Vagina (tissue), 2 donors: ENCODE results near the gene CHMP1A. TPM values are rescaled to one million over a fixed set of nuclear protein-coding genes. Genes with fewer than 3 reads are reported as not detected.

ENCODE experiments used
- DNase-seq, 2 donors: peaks; one replicate each; pipeline ENCODE4 v3.0.0-alpha.2; 2017; ENCODE audit errors: extremely low spot score in 2 of 2
- H3K27ac ChIP-seq: fragments of 200-600 bp; sonication (generic); one replicate; pipeline ENCODE4 v1.5.1; 2019
- H3K27me3 ChIP-seq: fragments of 200-600 bp; sonication (generic); one replicate; pipeline ENCODE4 v1.5.1; 2019
- H3K36me3 ChIP-seq, 2 donors: fragments of 200-600 bp; sonication (generic); one replicate each; pipeline ENCODE4 v1.5.1; 2017 to 2019
- H3K4me1 ChIP-seq: fragments of 200-600 bp; sonication (generic); one replicate; pipeline ENCODE4 v1.5.1; 2019
- H3K4me3 ChIP-seq, 2 donors: fragments of 200-600 bp; sonication (generic); 1 replicate in 1 of 2; 2 replicates in 1 of 2; pipeline ENCODE4 v1.5.1; 2016 to 2019
- H3K9me3 ChIP-seq: fragments of 200-600 bp; sonication (generic); one replicate; pipeline ENCODE4 v1.5.1; 2019
- POLR2A ChIP-seq, 2 donors: fragments of 450-650 bp; IDR thresholded peaks; one replicate each; pipeline ENCODE4 v1.6.1; 2017; ENCODE audit warnings: antibody characterized with exemption in 2 of 2, mild to moderate bottlenecking in 2 of 2, moderate library complexity in 2 of 2
- POLR2AphosphoS5 ChIP-seq, 2 donors: sonication (generic); formaldehyde crosslinking; IDR thresholded peaks; one replicate each; pipeline ENCODE4 v1.9.0; 2017; ENCODE audit warnings: antibody characterized with exemption in 2 of 2, mild to moderate bottlenecking in 2 of 2, low read depth in 1 of 2; ENCODE audit not compliant: insufficient read depth in 1 of 2
- intact Hi-C: fragments of 100-400 bp; cut with DNase I; formaldehyde crosslinking; loops from one replicate; pipeline ENCODE4 v1.15.1; 2023
- total RNA-seq: library from RNA; depleted of rRNA; stranded (reverse); fragments of >200 nt; gene quantifications from one replicate; pipeline ENCODE4 v1.2.3, GENCODE V29; 2016
- TF ChIP-seq, protein P1 (sequence below), 3 experiments: fragments of 450-650 bp in 2 of 3; fragments of 200-600 bp in 1 of 3; sonication (generic) in 1 of 3; IDR thresholded peaks; one replicate each; pipeline ENCODE4 v1.5.1; 2017 to 2019; ENCODE audit warnings: antibody characterized with exemption in 3 of 3, mild to moderate bottlenecking in 2 of 3, moderate library complexity in 2 of 3

Gene CHMP1A
- total RNA-seq, 1 donor from 2014 or later: 117 TPM

DNA sequence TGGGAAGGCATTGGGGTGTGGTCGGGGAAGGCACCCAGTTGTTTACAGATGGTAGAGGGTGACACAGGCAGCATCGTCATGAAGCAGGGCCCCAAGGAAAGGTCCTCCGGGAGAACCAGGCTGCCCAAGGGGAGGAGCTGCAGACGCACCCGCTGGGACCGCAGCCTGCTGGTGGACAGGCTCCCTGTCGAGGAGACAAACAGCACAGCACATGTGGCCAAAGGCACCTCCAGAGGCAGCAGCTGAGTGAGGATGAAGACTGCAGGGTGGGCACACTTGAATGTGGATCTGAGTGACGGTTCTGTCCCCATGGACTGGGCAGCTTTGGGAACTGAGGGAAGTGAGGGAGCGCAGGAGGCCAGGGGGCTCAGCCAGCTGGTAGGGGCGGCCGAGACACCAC is 12.4 kb downstream of the CHMP1A start:
- Histone ChIP-seq H3K4me3 (no peak overlapping the region), H3K9me3 (no peaks in the 10 kb centered on the region), H3K4me1 (peaks cover 11% of the 10 kb centered on the region), H3K36me3 (peaks cover 0 to 31% of the 10 kb centered on the region in 2 donors), H3K27ac (no peak overlapping the region), H3K27me3 (no peaks in the 10 kb centered on the region)
- TF ChIP-seq POLR2A (IDR thresholded peaks at IDR 0.05): no peak
- TF ChIP-seq POLR2AphosphoS5 (IDR thresholded peaks at IDR 0.05; ENCODE audit: insufficient read depth in 1 of 2, low read depth in 1 of 2): no peak
- TF ChIP-seq, protein P1, sequence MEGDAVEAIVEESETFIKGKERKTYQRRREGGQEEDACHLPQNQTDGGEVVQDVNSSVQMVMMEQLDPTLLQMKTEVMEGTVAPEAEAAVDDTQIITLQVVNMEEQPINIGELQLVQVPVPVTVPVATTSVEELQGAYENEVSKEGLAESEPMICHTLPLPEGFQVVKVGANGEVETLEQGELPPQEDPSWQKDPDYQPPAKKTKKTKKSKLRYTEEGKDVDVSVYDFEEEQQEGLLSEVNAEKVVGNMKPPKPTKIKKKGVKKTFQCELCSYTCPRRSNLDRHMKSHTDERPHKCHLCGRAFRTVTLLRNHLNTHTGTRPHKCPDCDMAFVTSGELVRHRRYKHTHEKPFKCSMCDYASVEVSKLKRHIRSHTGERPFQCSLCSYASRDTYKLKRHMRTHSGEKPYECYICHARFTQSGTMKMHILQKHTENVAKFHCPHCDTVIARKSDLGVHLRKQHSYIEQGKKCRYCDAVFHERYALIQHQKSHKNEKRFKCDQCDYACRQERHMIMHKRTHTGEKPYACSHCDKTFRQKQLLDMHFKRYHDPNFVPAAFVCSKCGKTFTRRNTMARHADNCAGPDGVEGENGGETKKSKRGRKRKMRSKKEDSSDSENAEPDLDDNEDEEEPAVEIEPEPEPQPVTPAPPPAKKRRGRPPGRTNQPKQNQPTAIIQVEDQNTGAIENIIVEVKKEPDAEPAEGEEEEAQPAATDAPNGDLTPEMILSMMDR (IDR thresholded peaks at IDR 0.05): no peak
- DNase-seq: no peak
- intact Hi-C loops: no loop called here

DNA sequence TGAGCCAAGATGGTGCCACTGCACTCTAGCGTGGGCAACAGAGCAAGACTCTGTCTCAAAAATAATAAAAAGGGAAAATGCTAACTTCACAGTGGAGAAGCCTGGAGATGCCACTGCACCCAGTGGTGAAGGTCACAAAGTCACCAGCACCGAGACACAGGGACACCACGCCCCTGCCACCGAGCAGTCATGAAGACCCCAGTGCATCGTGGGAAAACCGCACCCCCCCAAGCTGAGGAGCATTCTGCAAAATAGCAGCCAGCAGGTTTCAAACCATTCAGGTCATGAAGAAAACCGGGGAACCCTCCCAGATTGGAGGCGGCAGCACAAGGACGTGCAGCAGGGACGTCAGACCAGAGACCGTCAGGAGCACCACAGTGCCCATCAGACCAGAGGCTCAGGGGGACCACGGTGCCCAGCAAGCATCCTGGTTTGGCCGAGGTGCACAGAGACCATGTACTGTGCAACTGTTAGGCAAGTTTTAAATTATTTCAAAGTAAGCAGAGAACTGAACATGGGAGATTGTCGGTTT is 13.7 kb downstream of the CHMP1A start:
- intact Hi-C loops: no loop called here
- H3K4me3 ChIP-seq: no peak overlapping the region
- H3K4me1 ChIP-seq: peaks cover 12% of the 10 kb centered on the region
- peaks cover 0 to 31% of the 10 kb centered on the region in 2 donors for H3K36me3 ChIP-seq
- TF ChIP-seq, protein P1 (IDR thresholded peaks at IDR 0.05): no peak
- TF ChIP-seq POLR2AphosphoS5 (IDR thresholded peaks at IDR 0.05; ENCODE audit: insufficient read depth in 1 of 2, low read depth in 1 of 2): no peak
- no peak for TF ChIP-seq POLR2A (IDR thresholded peaks at IDR 0.05)
- no peak overlapping the region for H3K27ac ChIP-seq
- H3K27me3 ChIP-seq: no peaks in the 10 kb centered on the region
- no peak for DNase-seq
- no peaks in the 10 kb centered on the region for H3K9me3 ChIP-seq

DNA sequence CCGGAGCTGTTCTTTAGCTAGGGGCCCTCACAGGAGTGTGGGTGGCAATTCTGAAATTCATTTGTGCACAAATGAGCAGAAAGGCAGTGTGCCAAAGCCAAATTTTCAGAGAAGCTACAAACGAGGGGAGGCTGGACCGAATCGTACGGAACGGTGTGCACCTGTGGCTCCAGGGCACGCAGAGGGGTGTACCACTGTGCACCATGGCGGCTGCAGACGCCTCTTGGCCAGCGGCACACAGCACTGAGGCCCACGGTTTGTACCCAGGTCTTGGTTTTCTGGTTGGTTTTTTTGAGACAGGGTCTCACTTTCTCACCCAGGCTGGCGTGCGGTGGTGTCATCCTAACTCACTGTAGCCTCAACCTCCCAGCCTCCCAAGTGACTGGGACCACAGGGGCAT is 14.9 kb downstream of the CHMP1A start:
- DNase-seq: no peak
- Histone ChIP-seq H3K4me3 (no peak overlapping the region), H3K36me3 (peaks cover 0 to 31% of the 10 kb centered on the region in 2 donors), H3K9me3 (no peaks in the 10 kb centered on the region), H3K27ac (no peak overlapping the region), H3K4me1 (peaks cover 12% of the 10 kb centered on the region), H3K27me3 (no peaks in the 10 kb centered on the region)
- TF ChIP-seq POLR2A (IDR thresholded peaks at IDR 0.05) (no peak), POLR2AphosphoS5 (IDR thresholded peaks at IDR 0.05; ENCODE audit: insufficient read depth in 1 of 2, low read depth in 1 of 2) (no peak)
- TF ChIP-seq, protein P1 (IDR thresholded peaks at IDR 0.05): no peak
- intact Hi-C loops: no loop called here

DNA sequence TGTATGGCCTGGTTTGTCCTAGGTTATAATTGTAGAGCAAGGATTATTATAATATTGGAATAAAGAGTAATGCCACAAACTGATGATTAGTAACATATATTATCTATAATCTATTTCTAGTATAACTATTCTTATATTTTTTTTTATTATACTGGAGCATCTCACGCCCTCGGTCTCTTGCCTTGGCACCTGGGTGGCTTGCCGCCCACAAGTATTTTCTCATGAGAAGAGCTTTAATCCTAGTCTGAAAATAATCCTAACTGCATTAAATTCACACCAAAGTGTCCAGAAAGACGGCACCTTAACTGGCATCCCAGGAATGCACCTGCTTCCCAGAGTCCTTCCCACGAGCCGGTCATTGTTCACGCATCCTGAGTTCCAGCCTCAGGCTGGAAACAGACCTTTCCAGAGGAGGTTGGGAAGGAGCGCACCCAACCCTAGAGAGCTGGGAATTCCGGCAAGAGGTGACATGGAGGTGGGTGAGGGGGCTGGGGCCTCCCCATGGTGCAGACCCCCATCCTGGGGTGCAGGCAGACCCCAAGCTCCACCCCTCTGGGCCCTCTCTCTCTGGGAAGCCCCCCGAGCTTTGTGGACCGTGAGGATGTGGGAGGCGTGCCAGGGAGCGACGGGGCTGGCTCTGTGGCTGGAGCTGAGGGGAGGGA is 15.9 kb downstream of the CHMP1A start:
- intact Hi-C loops: no loop called here
- H3K27me3 ChIP-seq: no peaks in the 10 kb centered on the region
- peaks cover 12% of the 10 kb centered on the region for H3K4me1 ChIP-seq
- peaks cover 0 to 23% of the 10 kb centered on the region in 2 donors for H3K36me3 ChIP-seq
- TF ChIP-seq, protein P1 (IDR thresholded peaks at IDR 0.05): no peak
- TF ChIP-seq POLR2AphosphoS5 (IDR thresholded peaks at IDR 0.05; ENCODE audit: insufficient read depth in 1 of 2, low read depth in 1 of 2) (no peak), POLR2A (IDR thresholded peaks at IDR 0.05) (no peak)
- no peak overlapping the region for H3K27ac ChIP-seq
- H3K4me3 ChIP-seq: peak overlapping the region in 1 of 2 donors; percentile 28
- no peak for DNase-seq
- H3K9me3 ChIP-seq: no peaks in the 10 kb centered on the region

- no peaks in the 10 kb centered on the region for H3K27me3 ChIP-seq
- DNase-seq: no peak
Observed at GRCh38 chr16:89639385-89639784, 18.1 kb downstream of the CHMP1A start.

More at GRCh38 chr16:89639385-89639784, 18.1 kb downstream of the CHMP1A start:
- Histone ChIP-seq H3K36me3 (peaks cover 0 to under 1% of the 10 kb centered on the region in 2 donors), H3K4me3 (no peak overlapping the region), H3K27ac (no peak overlapping the region), H3K4me1 (peaks cover 12% of the 10 kb centered on the region), H3K9me3 (no peaks in the 10 kb centered on the region)
- TF ChIP-seq POLR2A (IDR thresholded peaks at IDR 0.05) (no peak), POLR2AphosphoS5 (IDR thresholded peaks at IDR 0.05; ENCODE audit: insufficient read depth in 1 of 2, low read depth in 1 of 2) (no peak)
- TF ChIP-seq, protein P1 (IDR thresholded peaks at IDR 0.05): no peak
- intact Hi-C loops: no loop called here
